A549 treated with DMSO at 1 μM for 4 hours (cell line): Measurements from ENCODE around the gene OR2T29. TPM values are rescaled to one million over a fixed set of nuclear protein-coding genes. Genes with fewer than 3 reads are reported as not detected.

Experiments used
- total RNA-seq: library from RNA; stranded (reverse); fragments of 200-300 nt; extraction: Qiagen RNA extraction; gene quantifications from 5 replicates; pipeline ENCODE4 v1.2.3, GENCODE V29; 2022; ENCODE audit warnings: low read depth

OR2T29 gene, protein sequence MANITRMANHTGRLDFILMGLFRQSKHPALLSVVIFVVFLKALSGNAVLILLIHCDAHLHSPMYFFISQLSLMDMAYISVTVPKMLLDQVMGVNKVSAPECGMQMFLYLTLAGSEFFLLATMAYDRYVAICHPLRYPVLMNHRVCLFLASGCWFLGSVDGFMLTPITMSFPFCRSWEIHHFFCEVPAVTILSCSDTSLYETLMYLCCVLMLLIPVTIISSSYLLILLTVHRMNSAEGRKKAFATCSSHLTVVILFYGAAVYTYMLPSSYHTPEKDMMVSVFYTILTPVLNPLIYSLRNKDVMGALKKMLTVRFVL
- total RNA-seq, result not detected in 5 replicates

DNA sequence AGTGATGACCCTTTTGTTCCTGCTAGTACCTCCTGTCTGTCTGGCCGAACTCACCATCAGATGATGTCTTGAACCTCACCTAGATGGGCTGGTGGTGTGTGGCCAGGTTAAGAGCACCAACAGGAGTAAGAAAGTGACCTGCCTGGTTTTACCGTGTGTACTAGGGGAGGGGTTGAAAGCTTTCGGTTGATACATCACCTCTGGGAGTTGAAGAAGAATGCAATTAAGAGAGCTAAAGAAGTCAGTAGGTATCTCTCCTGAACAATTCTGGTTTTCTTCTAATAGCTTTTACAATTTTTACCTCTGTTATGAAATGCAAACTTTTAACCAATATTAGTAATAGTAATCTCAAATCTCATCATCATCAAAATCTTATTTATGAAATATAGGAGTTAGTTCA, at the start of gene OR2T29:
Gene OR2T29, minus strand, starts transcription at position 101 of the 400 bp plus-strand sequence. CDS start 3,281 bp downstream, outside the sequence.

GRCh38 chr1:248597589-248597988, 35.0 kb upstream of the OR2T29 start, which contains the start of gene OR2T10:
Gene OR2T10 (minus strand): TSS chr1:248597700. CDS start chr1:248593768, 3,932 bp downstream.

DNA sequence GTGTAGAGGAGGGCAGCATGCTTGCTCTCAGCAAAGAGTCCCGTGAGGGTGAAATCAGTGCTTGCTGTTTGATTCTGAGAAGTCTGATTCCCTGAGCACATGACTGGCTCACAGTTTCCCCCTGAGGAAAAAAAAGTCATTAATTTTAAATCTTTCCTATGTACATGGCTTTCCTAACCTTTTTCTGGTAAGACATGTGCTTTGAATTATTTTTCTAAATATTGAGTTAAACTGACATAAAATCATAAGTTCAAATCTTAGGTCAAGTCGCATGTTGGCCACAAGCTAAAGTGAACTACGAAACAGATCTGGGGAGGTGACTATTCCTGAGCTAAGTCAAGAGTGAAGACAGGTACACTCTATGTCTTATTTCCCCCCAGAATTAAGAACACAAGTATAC, 12.1 kb upstream of the OR2T29 start, which contains the start of gene OR2T34:
Gene OR2T34, minus strand, starts transcription at position 101 of the 400 bp plus-strand sequence. Its CDS starts 0 bp downstream, at position 101.

DNA sequence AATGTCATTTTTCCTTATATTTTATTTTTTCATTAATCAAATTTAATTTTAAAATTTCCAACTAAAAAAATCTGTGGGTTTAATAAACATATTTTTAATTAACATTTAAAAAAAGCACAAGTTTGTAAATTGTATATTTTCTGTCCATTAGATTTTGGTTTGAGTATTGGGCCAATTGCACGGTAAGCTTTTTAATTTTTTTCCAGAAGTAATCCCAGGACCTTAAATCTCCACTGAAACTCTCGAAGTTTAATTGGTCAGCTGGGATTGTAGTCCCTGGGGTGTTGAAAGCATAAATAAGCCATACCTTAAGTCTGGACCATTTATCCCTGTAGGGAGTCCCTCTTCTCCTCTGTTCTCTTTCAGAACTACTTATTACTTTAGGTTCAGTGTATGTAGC, 54.8 kb downstream of the OR2T29 start, which contains the start of gene OR2G6:
Gene OR2G6, plus strand, starts transcription at position 301 of the 400 bp plus-strand sequence. CDS start 13,574 bp downstream, outside the sequence.

Other genes starting within 250 kb of the OR2T29 start
- not detected in 5 replicates for gene OR2M7, start 238.2 kb downstream of the OR2T29 start, total RNA-seq
- not detected in 5 replicates for gene OR14C36, start 214.0 kb downstream of the OR2T29 start, total RNA-seq
- not detected in 5 replicates for gene OR2T4, start 201.1 kb downstream of the OR2T29 start, total RNA-seq
- gene OR2T6, start 187.0 kb downstream of the OR2T29 start, total RNA-seq, result not detected in 5 replicates
- gene OR2T1, start 159.7 kb downstream of the OR2T29 start, total RNA-seq, result not detected in 5 replicates
- not detected in 5 replicates for gene OR2T2, start 117.1 kb downstream of the OR2T29 start, total RNA-seq
- not detected in 5 replicates for gene OR2T3, start 89.4 kb downstream of the OR2T29 start, total RNA-seq
- gene OR2T5, start 74.2 kb downstream of the OR2T29 start, total RNA-seq, result not detected in 5 replicates
- gene OR2G6, start 54.7 kb downstream of the OR2T29 start, total RNA-seq, result not detected in 5 replicates
- gene OR2T34, start 12.0 kb upstream of the OR2T29 start, total RNA-seq, result not detected in 5 replicates
- gene OR2T10, start 34.9 kb upstream of the OR2T29 start, total RNA-seq, result not detected in 5 replicates
- not detected in 5 replicates for gene OR2T11, start 72.3 kb upstream of the OR2T29 start, total RNA-seq
- not detected in 5 replicates for gene OR2T35, start 82.5 kb upstream of the OR2T29 start, total RNA-seq
- gene OR2T27, start 92.8 kb upstream of the OR2T29 start, total RNA-seq, result not detected in 5 replicates
- gene OR14I1, start 140.0 kb upstream of the OR2T29 start, total RNA-seq, result not detected in 5 replicates
- 0.11 to 0.32 TPM (median 0.17 TPM) in 3 of 5 replicates, not detected in the others for gene LYPD8, start 193.0 kb upstream of the OR2T29 start, total RNA-seq